ENCODE results near the gene LINS1. TPM values are rescaled to one million over a fixed set of nuclear protein-coding genes. Genes with fewer than 3 reads are reported as not detected.
A peak's percentile ranks its signal among the peaks of the same experiment; 100 is the strongest.

The LINS1 gene, protein sequence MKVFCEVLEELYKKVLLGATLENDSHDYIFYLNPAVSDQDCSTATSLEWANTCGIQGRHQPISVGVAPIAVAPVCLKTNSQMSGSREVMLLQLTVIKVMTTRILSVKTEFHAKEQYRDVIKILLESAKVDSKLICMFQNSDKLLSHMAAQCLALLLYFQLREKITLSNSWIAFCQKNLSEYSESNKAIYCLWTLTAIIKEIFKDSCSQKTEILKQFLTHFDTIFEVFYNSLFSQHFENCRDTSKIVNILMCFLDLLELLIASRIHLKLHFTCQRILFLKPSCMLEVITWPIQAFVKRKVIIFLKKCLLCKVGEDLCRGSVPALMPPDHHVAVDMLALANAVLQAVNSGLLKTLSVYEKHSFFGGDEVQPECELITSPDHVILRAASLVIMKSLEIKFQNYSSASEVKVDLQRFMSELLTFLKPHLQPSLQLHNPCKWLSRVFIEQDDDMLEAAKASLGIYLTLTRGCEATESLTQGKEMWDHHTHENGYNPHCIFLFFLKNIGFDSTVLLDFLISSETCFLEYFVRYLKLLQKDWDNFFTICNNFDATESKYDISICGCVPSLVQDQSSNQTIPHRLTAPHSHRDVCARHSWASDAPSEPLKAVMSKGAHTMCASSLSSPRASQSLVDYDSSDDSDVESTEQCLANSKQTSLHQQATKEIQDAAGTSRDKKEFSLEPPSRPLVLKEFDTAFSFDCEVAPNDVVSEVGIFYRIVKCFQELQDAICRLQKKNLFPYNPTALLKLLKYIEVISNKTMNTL
- 12.4 and 18.6 TPM in 2 replicates for total RNA-seq
- polyA plus RNA-seq (2012) = 3.0 TPM

DNA sequence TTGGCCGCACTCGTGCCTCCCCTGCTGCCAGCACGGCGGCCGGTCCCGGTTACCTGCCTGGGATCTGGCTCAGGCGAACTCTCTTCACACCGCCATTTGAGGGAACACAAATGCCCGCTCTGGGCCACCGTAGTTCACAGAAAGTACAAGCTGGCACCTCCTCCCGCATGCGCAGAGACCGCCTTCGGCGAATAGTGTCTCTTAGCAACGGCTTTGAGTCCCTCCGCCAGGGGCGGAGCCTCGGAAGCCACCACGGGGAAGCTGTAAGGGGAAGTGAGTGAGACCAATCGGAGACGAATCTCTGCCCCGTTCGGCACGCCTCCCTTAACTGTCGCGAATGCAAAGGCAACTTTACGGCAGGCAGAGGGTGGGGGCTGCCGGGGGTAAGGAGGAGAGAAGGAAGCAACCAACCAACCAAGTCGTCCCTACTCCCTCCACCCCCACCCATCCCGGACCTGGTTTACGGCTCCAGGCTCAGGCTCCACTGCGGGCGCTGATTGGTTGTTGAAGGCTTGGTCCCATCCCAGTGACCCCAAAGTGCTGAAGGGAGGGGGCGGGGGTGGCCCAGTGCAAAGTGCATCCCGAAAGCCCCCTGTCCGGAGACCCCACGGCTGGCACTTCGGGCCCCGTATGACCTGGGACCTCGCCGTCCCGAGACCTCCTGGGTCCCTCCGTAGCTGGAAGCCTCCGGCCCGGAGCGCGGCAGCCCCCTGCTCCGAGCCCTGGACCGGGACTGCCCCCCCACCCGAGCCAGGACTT, at the start of gene LINS1, which contains the start of gene ASB7:
Gene LINS1, minus strand, starts transcription at position 121 of the 759 bp plus-strand sequence. CDS start 21,342 bp downstream, outside the sequence.
Gene ASB7, plus strand, starts transcription at position 526 of the 759 bp plus-strand sequence. CDS start 9,628 bp downstream, outside the sequence.
- DNase-seq (ENCODE audit: low read depth) = peak; percentile 100

DNA sequence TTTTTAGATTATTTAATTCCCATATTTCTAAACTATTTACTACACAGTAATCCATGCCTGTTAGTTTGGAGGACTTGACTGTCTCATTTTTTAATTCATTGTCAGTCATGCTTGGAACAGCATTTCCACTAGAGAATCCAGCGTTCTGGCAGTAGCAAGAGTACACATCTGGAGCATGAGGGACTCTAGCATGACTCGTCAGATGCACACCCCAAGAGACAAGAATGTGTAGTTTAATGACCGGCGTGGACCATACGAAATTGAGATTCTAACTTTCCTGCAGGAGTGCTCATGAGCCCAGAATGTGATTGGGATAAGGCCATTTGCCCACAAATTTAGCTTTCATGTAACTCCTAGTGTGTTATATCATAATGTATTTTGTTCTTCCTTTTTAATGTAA, 49.3 kb upstream of the LINS1 start:
- DNase-seq (ENCODE audit: low read depth) = no peak

DNA sequence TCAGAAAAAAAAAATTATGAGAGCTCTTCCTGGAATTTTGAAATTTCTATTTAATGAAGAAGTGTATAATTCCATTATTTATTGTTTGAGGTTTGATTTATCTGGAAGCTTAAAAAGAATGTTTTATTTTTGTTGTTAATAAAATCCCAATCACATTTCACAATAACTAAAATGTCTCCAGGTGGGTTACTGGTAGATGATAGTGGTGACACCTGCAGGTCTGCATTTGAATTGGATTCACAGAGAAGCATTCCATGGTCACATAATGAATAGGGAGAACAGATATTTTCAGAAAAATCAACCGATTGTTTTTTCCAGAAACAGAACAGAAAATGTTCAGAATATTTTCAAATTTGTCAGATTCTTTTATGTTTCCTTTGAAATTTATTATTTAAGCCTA, 48.7 kb upstream of the LINS1 start:
- DNase-seq (ENCODE audit: low read depth) = no peak

GRCh38 chr15:100648951-100649350, 47.0 kb upstream of the LINS1 start:
- DNase-seq (ENCODE audit: low read depth) = no peak

GRCh38 chr15:100645671-100646070, 43.7 kb upstream of the LINS1 start:
- no peak for DNase-seq (ENCODE audit: low read depth)

DNA sequence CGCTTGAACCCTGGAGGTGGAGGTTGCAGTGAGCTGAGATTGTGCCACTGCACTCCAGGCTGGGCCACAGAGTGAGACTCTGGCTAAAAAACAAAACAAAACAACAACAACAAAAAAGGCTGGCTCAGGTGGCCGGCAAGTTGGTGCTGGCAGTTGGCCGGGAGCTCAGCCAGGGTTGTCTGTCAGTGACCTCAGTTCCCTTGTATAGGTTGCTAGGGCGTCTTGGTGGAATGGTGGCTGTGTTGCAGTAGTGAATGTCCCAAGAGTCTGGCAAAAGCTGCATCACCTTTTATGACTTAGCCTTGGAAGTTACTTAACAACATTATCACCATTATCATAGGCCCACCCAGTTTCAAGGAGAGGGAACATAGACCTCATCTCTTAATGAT, 41.0 kb upstream of the LINS1 start:
- DNase-seq (ENCODE audit: low read depth) = peak; percentile 3

DNA sequence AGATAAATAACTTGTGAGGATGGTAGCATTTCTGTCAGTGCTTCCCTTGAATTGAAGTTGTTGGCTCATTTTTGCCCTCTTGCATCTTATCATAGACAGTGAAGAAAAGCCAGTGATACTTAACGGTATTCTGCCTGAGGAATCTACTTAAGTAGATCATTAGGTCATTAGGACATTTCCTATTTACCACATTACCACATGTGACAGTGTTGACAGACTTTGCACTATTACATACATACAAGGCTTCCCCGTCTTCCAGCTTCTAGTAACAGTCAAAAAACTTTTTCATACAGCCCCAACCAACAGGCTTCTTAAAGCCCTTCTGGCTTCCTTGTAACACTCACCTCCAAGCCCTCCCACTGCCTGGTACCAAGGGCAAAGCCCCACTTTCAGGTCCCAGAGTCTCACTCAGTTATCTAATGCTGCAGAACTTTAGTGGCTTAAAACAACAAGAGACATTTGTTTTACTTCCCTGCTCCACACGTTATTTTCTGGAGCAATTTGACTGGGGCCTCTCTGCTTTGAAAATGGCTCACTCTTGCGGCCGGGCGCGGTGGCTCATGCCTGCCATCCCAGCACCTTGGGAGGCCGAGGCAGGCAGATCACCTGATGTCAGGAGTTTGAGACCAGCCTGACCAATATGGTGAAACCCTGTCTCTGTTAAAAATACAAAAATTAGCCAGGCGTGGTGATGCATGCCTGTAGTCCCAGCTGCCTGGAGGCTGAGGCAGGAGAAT, 40.4 kb upstream of the LINS1 start:
- no peak for DNase-seq (ENCODE audit: low read depth)

DNA sequence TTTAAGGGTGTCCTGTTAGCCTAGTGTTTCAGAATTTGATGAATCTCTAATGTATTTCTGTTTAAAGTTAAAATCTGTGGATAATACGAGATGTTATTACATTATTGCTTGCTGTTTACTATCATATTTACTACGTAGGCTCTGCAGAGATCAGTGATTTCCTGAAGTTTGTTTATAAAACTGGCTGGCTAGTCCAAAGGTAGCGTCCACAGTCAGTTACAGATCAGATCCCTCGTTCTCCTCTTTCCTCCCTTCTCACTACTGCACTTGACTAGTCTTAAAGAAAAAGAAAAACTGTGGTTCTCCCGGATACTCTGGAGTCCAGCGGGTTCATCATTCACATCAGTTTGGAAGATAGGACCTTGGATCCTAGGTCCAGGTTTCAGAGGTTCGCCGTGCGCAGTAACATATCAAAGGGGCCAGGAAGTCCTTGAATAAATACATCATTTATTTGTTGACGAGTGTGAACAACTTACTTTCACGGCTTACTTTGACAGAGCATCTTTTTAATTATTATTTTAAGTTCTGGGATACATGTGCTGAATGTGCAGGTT, 36.3 kb upstream of the LINS1 start:
- no peak for DNase-seq (ENCODE audit: low read depth)

DNA sequence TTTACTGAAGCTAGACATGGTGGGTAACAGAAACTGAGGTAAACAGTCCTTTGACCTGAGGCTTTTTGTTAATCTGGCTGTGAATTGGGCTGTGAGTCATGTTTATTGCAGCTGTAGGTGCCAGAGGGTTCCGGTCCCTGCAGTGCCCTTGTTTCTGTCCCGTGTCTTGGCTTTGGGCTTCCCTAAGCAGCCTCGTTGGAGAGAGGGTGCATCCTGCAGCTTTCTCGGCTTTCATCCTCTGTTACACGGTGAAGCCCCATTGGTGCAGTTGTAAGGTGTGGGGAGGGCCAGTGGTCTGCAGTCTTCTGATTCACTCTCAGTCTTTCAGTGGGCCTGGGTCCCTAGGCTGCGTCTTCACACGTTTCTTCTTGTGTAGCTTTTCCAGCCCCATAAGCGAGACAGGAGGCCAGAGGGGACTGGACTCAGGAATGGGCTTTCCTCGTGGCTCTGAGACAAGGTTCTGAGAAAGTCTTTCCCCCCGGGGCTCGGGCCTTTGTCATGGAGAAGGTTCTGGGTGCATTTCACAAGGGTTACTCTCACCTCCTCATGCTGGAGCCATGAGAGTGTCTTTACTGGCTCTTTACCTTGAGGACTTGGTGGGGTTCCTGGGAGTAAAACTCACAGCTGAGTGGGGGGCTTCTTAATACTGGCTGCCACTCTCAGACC, 33.6 kb upstream of the LINS1 start:
- DNase-seq (ENCODE audit: low read depth) = no peak

- DNase-seq (ENCODE audit: low read depth) = no peak
These were observed 31.7 kb upstream of the LINS1 start for GRCh38 chr15:100633763-100634075.

DNA sequence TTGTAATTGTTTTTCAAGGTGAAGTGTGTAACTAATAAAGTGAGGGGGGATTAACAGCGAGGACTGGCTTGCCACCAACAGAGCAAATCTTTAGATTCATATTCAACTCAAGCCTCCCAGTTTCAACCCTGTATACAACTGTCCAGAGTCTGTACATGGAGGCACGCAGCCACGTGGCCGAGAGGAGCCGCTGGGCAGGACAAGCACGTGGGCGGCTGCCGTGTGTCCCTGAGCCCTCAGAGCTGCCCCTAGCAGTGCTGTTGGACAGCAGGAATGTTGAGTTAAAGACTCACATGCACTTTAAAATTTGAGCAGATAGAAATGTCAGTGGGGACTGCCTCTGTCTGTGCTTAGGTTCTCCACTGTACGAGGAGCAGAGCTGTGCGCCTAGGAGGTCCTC, 29.8 kb upstream of the LINS1 start:
- DNase-seq (ENCODE audit: low read depth) = no peak

GRCh38 chr15:100628746-100629145, 26.8 kb upstream of the LINS1 start:
- DNase-seq (ENCODE audit: low read depth) = no peak

DNA sequence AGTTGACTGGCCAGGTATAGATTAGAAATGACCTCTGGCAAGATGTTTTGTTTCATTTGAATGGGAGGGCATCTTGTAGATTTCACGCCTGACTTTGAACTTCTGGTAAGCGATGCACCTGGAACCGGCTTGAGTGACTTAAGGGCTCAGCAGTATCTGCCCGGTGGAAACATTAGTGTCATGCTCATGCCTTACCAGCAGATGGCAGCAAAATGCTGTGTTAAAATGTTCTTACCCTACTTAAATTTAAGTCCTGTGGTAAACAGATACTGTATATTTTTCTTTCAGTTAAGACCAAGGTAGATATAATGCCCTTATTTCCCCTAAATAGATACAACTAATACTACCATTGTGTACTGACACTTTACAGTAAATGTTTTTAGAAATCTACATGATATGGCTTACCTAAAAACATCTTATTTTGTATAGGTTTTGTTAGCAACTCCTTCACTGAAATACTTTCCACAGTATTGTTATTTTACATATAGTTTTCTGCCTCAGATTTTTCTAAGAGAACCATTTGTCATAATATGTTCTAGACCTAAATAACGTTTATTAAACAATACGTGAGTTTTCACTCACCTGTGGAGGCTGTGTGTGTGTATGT, 25.9 kb upstream of the LINS1 start:
- DNase-seq (ENCODE audit: low read depth) = peak; percentile 69

- peak; percentile 60 for DNase-seq (ENCODE audit: low read depth)
These were observed 21.3 kb upstream of the LINS1 start for GRCh38 chr15:100623301-100623700.

- no peak for DNase-seq (ENCODE audit: low read depth)
These were observed 14.7 kb upstream of the LINS1 start for GRCh38 chr15:100616700-100617099.

DNA sequence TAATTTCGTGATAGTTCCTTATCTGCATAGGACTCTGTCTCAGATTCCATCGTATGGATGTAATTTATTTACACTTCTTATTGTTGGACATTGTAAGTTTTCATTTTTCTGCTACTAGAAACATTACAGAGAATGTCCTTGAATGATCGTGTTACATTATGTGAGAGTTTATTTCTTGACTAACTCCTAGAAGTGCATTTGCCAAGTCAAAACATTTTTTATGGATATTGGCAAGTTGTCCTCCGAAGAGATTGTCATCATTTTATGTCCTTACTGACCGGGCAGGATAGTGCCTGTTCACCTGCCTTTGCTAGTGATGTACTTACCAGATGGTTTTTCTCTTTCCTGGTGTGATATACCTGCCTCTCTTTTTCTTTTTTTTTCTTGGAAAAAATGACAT, 13.8 kb upstream of the LINS1 start:
- DNase-seq (ENCODE audit: low read depth) = no peak

- no peak for DNase-seq (ENCODE audit: low read depth)
These were observed 12.9 kb upstream of the LINS1 start for GRCh38 chr15:100614918-100615317.

DNA sequence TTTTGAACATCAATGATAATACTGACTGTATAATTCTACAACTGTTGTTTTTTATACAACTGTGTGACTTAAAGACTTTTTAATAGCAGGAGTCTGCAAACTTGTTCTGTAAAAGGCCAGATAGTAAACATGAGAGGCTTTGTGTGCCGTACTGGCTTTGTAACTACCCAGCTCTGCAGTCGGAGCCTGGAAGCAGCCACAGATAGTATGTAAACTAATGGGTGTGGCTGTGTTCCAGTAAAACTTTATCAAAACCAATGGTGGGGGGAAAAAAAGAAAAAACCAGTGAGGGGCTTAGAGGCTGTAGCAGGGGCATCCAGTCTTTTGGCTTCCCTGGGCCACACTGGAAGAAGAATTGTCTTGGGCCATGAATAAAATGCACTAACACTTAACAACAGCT, 12.4 kb upstream of the LINS1 start:
- no peak for DNase-seq (ENCODE audit: low read depth)

DNA sequence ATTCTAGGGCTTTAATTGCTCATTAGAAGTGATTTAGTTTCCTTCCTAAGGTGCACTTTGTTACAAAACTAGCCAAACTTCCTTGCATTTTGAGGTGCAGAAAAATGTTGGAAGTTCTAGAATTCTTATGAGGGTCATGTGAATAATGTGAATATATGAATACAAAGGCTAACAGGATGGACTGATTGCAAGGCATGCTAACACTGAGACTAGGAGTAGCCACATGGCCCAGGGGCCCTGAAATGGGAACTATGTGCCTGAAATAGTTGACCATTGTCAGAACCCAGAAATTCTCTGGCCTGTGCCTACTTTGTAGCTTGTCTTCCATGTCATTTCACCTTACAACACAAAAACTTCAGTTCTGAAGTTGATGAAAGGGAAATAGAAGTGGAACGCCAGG, 11.2 kb upstream of the LINS1 start:
- no peak for DNase-seq (ENCODE audit: low read depth)

DNA sequence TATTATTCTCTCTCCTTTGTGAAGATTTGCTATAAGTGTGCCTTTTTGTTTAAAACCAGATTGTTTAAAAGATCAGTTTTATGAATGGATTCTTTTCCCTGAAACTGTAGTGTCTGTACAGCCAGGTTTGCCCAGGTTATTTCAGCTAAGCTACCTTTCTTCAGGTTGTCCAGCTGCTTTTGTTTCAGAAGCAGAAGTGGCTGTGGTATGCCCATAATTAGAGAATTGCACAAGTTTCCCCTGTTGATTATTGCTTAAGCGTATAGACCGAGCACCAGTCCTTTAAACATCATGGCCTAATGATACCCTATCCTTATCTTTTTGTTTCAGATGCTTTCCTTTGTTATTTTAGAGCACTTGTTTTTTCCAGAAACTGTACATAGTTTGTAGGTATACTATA, 10.6 kb upstream of the LINS1 start:
- no peak for DNase-seq (ENCODE audit: low read depth)

All from myocyte (in vitro differentiated cells).